K562 (cell line): ENCODE results near the gene OR2AG1. TPM values are rescaled to one million over a fixed set of nuclear protein-coding genes. Genes with fewer than 3 reads are reported as not detected.

Experiments
- FOXJ2 ChIP-seq: fragments of 200-800 bp; sonication (Bioruptor generic); IDR thresholded peaks from 2 replicates; pipeline ENCODE4 v1.6.1; 2016; ENCODE audit warnings: missing genetic modification characterization, missing compliant biosample characterization
- JUND ChIP-seq, 2 experiments: IDR thresholded peaks; 2 replicates in 1 of 2; 3 replicates in 1 of 2; pipeline ENCODE4 v1.6.1; 2011; ENCODE audit warnings: borderline replicate concordance in 2 of 2, low read depth in 2 of 2, low read length in 2 of 2, improper control_type of control experiment in 1 of 2, missing biosample characterization in 1 of 2, missing genetic modification characterization in 1 of 2, missing genetic modification reagents in 1 of 2
- MECOM ChIP-seq: fragments of 250-450 bp; sonication (Bioruptor Pico); IDR thresholded peaks from 2 replicates; pipeline ENCODE4 v1.8.0; 2022; ENCODE audit warnings: inconsistent platforms
- RFX5 ChIP-seq: IDR thresholded peaks from 2 replicates; pipeline ENCODE4 v1.6.1; 2011; ENCODE audit warnings: low read depth, mild to moderate bottlenecking, improper control_type of control experiment, low read length
- RNF219 ChIP-seq: fragments of 250-450 bp; sonication (Bioruptor Pico); IDR thresholded peaks from 2 replicates; pipeline ENCODE4 v1.5.0; 2022; ENCODE audit warnings: mild to moderate bottlenecking
- THAP7 ChIP-seq: fragments of 250-450 bp; sonication (Bioruptor Pico); IDR thresholded peaks from 2 replicates; pipeline ENCODE4 v1.5.0; 2021
- ZBTB5 ChIP-seq: fragments of 450-650 bp; IDR thresholded peaks from 2 replicates; pipeline ENCODE4 v1.6.1; 2017; ENCODE audit warnings: antibody characterized with exemption
- ZNF133 ChIP-seq: fragments of 250-450 bp; sonication (Bioruptor Pico); IDR thresholded peaks from 2 replicates; pipeline ENCODE4 v1.4.0; 2020; ENCODE audit warnings: mild to moderate bottlenecking
- ZNF165 ChIP-seq: fragments of 250-450 bp; sonication (Bioruptor Pico); IDR thresholded peaks from 2 replicates; pipeline ENCODE4 v1.4.0; 2020; ENCODE audit warnings: borderline replicate concordance
- ZNF3 ChIP-seq: fragments of 250-450 bp; sonication (Bioruptor Pico); IDR thresholded peaks from 2 replicates; pipeline ENCODE4 v1.5.0; 2021; ENCODE audit warnings: mild to moderate bottlenecking, moderate library complexity
- ZNF311 ChIP-seq: fragments of 250-450 bp; sonication (Bioruptor Pico); IDR thresholded peaks from 2 replicates; pipeline ENCODE4 v1.4.0; 2020; ENCODE audit warnings: mild to moderate bottlenecking, moderate library complexity
- ZNF407 ChIP-seq: fragments of 450-650 bp; IDR thresholded peaks from 2 replicates; pipeline ENCODE4 v1.6.1; 2016; ENCODE audit warnings: low read depth
- polyA plus RNA-seq, 8 experiments: library from polyadenylated mRNA; depleted of rRNA in 4 of 8; stranded (reverse) in 5 of 8; unstranded in 3 of 8; fragments of >200 nt; fragmentation: Nextera tagmentation in 2 of 8; fragmentation: Illumina TruSeq in 1 of 8; extraction: Ambion mirVana in 2 of 8; extraction: Trizol in 1 of 8; gene quantifications; 2 replicates each; pipeline versions ENCODE4 v1.2.1 to v1.2.3, GENCODE V29; 2011 to 2014; ENCODE audit warnings: inconsistent platforms in 1 of 8, missing spikeins in 1 of 8
- total RNA-seq, 7 experiments: library from RNA; depleted of rRNA in 6 of 7; stranded (reverse); fragments of >200 nt in 6 of 7; fragmentation: Illumina TruSeq in 2 of 7; extraction: Trizol in 2 of 7; gene quantifications; 2 replicates each; pipeline versions ENCODE4 v1.2.1 to v1.2.3, GENCODE V29; 2011 to 2021; ENCODE audit warnings: low replicate concordance in 1 of 7

OR2AG1 gene
- total and polyA plus RNA-seq, 9 of the 15 experiments (the other 6 are each of a cell fraction or from before 2014, with no cell fraction given) = 0.05 to 0.11 (median 0.07) TPM; not detected in 5

GRCh38 chr11:6745465-6746015 is 37.3 kb upstream of the OR2AG1 start (continued):
- TF ChIP-seq ZNF407 (no peak), JUND (IDR thresholded peaks at IDR 0.05; ENCODE audit: borderline replicate concordance, low read depth, low read length) (no peak), JUND (tag; IDR thresholded peaks at IDR 0.05; ENCODE audit: borderline replicate concordance, low read depth, low read length) (no peak), MECOM (CRISPR knock-in tag) (no peak), RNF219 (CRISPR knock-in tag) (no peak), ZNF311 (no peak), FOXJ2 (tag) (no peak), ZNF165 (CRISPR knock-in tag) (no peak), RFX5 (no peak), ZBTB5 (peak; percentile 81; the same call in 1 of the 2 replicates), ZNF133 (CRISPR knock-in tag) (no peak), THAP7 (CRISPR knock-in tag) (no peak), ZNF3 (CRISPR knock-in tag) (no peak)
